Endometrium (tissue), 2 donors: Measurements from ENCODE around the gene RBM26.
"Not testable (repeated sequence)": the region's sequence is repeated elsewhere in the genome, so short reads cannot be mapped to it uniquely, and the experiment has no call there.

Experiments used
- FAIRE-seq: peaks from 2 replicates; lab custom pipeline; 2012; peaks lifted over from hg19 to GRCh38; lab: Jason Lieb, UNC
- donor health status: control.
- donor health status: control.

The RBM26 gene

DNA sequence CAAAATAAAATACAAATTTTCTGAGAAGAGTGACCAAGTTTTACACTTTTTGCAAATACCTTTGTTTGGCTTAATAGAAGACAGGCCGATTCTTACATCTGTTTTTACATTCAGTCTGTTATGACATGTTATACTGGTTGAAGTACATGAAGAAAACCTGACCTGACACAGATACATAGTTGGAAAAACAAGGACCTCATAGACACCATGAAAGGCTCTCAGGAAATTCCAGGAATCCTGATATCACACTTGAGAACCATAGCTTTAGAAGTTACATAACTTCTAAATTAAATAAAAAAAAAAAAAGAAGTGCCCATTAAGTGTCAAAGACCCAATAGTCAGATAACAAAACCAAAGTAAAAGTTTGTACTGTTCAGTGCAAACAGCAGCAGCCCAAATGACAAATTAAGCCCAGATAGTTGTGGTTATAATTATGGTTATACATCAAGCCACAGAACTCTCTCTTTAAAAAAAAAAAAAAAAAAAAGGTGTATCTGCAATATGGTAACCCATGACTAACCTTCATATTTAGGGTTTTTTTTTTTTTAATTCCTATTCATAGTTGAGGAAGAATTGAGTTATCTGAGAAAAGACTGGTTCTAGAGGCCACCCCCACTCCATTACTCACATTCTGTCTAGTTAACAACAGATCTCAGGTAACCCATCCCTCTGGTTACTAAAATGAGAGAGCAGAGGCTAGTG is 19.8 kb downstream of the RBM26 start:
- no peak for FAIRE-seq

DNA sequence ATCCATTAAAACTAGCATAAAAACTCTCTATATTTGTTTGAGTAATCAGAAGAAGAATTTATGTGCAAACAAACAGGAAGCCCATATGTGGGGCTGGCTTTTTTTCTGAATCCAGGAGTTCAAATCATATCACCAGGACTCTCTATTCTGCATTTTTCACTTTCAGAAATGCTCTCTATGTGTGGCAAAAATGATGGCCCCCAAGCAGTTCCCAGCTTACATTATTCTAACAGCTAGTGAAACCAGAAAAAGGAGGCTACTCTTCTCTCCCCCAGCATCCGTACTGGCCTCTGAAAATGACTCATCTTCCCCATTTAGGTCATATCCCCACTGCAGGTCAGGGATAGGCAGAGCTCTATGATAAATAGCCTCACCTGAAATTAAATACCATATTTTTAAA is 20.4 kb downstream of the RBM26 start:
- FAIRE-seq, result no peak

GRCh38 chr13:79384022-79384610 is 21.9 kb downstream of the RBM26 start:
- no peak for FAIRE-seq

GRCh38 chr13:79382545-79383275 is 23.3 kb downstream of the RBM26 start:
- no peak for FAIRE-seq

DNA sequence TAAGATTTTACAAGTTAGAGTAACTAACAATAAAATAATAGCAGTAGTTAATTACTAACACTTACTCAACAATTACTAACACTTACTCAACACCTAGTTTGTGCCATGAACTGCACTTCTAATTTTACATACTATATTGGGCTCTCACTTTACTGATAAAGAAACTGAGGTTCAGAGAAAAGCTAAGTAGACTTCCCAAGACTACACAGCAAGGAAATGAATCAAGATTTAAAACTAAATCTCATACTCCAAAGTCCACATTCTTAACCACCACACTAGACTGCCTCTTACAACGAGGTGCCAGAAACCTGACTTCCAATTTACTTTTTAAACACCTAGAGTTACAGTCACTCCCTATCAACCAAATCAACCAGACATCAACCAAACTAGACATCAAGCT is 25.1 kb downstream of the RBM26 start:
- FAIRE-seq, result no peak

DNA sequence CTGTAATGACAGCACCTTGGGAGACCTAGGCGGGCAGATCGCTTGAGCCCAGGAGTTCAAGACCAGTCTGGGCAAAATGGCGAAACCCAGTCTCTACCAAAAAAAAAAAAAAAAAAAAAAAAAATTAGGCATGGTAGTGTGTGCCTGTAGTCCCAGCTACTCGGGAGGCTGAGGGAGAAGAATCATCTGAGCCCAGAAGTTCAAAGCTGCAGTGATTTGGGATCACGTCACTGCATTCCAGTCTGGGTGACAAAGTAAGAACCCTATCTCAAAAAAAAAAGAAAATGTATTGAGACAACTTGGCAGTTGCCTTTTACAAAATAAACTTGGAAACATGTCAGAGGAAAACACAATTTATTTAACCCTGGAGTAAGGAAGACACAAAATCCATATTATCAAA is 26.8 kb downstream of the RBM26 start:
- no peak for FAIRE-seq

- no peak for FAIRE-seq
These were observed 29.2 kb downstream of the RBM26 start for GRCh38 chr13:79376843-79377242.

DNA sequence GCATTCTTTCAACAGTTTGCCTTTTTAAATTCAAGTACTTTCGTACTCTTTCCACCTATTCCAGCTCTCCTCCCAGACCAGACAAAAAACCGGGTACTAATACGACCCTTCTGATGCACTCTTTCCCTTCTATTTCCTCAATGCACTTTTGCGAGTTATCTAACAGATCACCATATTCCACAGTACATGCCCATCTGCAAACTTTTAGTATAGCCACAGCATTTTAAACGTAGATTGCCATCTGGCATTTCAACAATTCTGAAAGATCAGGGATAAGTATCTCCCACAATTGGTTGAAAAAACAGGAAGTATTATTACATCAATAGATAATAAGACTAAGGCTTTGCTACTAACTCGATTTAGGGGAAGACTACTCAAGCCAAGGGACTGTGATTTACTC is 31.5 kb downstream of the RBM26 start:
- FAIRE-seq, result no peak

GRCh38 chr13:79373916-79374315 is 32.1 kb downstream of the RBM26 start:
- no peak for FAIRE-seq

GRCh38 chr13:79369226-79369625 is 36.8 kb downstream of the RBM26 start:
- FAIRE-seq, result no peak

DNA sequence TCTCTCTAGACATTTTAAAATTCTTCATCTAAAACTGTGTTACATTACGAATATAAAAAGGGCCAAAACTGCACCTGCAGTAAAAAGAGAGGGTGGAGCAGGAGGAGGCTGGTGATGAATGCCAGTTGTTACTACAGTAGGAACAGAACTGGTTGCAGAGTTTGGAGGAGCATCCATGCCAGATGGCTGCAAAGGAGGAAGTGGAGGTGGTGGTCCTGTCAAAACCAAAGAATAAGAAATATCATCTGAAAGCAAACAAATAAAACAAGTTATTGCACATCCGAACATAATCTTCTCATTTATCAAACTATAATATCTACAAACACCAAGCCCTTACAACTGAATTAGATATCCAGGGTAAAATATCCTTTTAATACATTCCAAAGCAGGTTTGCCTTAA is 40.1 kb downstream of the RBM26 start:
- no peak for FAIRE-seq

GRCh38 chr13:79361299-79361698 is 44.8 kb downstream of the RBM26 start:
- no peak for FAIRE-seq

DNA sequence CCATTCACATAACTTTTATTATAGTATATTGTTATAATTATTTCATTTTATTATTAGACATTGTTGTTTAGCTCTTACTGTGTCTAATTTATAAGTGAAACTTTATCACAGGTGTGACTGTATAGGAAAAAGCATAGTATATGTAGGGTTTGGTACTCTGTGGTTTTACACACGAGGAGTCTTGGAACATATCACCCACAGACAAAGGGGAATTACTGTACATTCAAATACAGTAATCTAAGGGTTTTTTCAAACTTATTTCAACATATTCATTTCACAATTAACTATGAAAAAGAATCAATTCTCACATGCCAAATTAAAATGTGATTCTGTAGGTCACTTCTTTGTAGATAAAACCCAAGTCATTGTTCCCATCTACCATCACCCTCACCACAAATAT is 46.0 kb downstream of the RBM26 start:
- no peak for FAIRE-seq

GRCh38 chr13:79359064-79359463 is 47.0 kb downstream of the RBM26 start:
- FAIRE-seq, result no peak

DNA sequence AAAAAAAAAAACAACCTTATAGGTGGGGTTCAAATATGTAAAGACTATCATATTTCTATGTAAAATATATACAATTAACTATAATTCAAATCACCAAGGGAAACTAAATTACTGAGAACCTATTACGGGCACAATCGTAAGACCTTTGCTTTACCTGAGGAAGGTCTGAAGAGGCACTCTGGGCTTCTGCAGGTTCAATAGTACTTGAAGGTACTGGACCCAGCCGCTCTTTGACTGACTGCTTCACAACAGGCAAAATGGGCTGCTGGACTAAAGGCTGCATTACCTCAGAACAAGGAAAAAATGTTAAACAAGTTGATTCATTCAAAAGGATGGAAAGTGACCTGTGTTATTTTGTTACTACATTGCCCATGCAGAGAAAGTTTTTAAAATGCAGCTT is 51.8 kb downstream of the RBM26 start:
- FAIRE-seq, result no peak

DNA sequence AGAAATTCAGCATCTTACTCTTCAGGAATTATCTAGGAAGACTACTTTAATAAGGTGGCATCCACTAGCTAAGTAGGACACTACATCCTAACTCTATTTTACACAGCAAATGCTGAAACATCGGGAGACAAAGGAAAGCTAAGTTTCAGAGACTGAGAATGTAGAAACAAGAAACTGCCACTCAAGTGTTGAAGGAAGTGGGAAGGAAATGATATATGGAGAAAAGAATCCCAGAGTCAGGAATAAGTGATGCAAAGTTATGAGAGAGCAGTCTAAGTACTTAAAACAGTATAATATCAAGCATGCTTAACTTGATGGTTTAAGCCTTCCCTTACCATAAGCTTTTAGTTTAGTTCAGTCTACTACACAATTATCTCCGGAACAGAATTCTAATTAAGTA is 52.4 kb downstream of the RBM26 start:
- FAIRE-seq, result no peak

GRCh38 chr13:79352107-79352506 is 53.9 kb downstream of the RBM26 start:
- FAIRE-seq, result no peak

- not testable (repeated sequence) for FAIRE-seq
These were observed 56.4 kb downstream of the RBM26 start for GRCh38 chr13:79349608-79350007.

DNA sequence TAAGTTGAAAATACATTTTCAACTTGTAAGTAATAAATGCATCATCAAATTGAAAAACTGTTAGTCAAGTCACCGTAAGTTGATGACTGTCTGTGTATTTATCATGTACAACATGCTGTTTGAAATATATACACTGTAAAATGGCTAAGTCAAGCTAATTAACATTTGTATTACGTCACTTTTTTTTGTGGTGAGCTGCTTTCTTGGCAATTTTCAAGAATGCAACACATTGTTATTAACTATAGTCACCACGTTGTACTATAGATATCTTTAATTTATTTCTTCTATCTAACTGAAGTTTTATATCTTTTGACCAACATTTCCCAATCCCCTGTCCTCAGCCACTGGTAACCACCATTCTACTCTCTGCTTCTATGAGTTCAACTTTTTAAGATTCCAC is 57.0 kb downstream of the RBM26 start:
- no peak for FAIRE-seq

- FAIRE-seq, result no peak
These were observed 59.6 kb downstream of the RBM26 start for GRCh38 chr13:79346300-79346914.

- FAIRE-seq, result no peak
These were observed 64.9 kb downstream of the RBM26 start for GRCh38 chr13:79341202-79341601.

DNA sequence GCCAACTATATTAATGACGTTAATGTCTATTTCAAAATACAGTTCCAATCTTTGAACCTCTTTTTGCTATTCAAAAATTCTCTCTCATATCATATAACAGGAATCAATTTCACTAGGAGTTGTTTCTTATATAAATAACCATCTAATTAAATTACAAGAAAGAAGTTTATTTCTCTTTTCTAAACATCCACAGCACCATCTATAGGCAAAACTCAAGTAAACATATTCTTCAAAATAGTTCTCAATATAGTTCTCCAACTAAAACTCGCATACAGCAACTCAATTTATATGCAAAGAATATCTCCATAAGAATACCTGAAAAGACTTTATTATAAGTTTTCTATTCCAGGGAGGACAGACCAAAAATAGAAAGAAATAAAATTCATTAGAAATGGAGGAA is 65.6 kb downstream of the RBM26 start:
- FAIRE-seq, result no peak

GRCh38 chr13:79338343-79338742 is 67.7 kb downstream of the RBM26 start:
- FAIRE-seq, result no peak
